Endodermal cell (in vitro differentiated cells): ENCODE measurements around the gene GNE. TPM values are rescaled to one million over a fixed set of nuclear protein-coding genes. Genes with fewer than 3 reads are reported as not detected.
A peak's percentile ranks its signal among the peaks of the same experiment; 100 is the strongest.
"Not testable (repeated sequence)": the region's sequence is repeated elsewhere in the genome, so short reads cannot be mapped to it uniquely, and the experiment has no call there.

Experiments used
- DNase-seq: peaks from one replicate; pipeline ENCODE4 v3.0.0-alpha.2; 2017
- H3K27ac ChIP-seq: 2 replicates; pipeline ENCODE4 v1.5.1; 2013; ENCODE audit warnings: mild to moderate bottlenecking, low read depth, low read length, moderate library complexity
- H3K27me3 ChIP-seq: 2 replicates; pipeline ENCODE4 v1.6.1; 2013; ENCODE audit warnings: mild to moderate bottlenecking, low read length, moderate library complexity; ENCODE audit not compliant: insufficient read depth, control insufficient read depth, poor library complexity, severe bottlenecking
- H3K36me3 ChIP-seq: 2 replicates; pipeline ENCODE4 v1.7.0; 2013; ENCODE audit warnings: mild to moderate bottlenecking, low read length, moderate library complexity; ENCODE audit not compliant: control insufficient read depth, insufficient read depth
- H3K4me1 ChIP-seq: one replicate; pipeline ENCODE4 v1.7.0; 2013; ENCODE audit warnings: low read length; ENCODE audit not compliant: control insufficient read depth, insufficient read depth
- H3K4me3 ChIP-seq: 2 replicates; pipeline ENCODE4 v1.5.1; 2013; ENCODE audit warnings: mild to moderate bottlenecking, low read length, moderate library complexity
- H3K9ac ChIP-seq: 2 replicates; pipeline ENCODE4 v1.6.1; 2013; ENCODE audit warnings: mild to moderate bottlenecking, low read length, moderate library complexity; ENCODE audit not compliant: poor library complexity, severe bottlenecking; ENCODE audit errors: extremely low read depth
- H3K9me3 ChIP-seq: 2 replicates; pipeline ENCODE4 v1.6.1; 2013; ENCODE audit warnings: mild to moderate bottlenecking, low read length, moderate library complexity; ENCODE audit not compliant: control insufficient read depth
- H3K27ac Mint-ChIP-seq: 2 replicates; pipeline ENCODE4 v1.8.0; 2020; ENCODE audit warnings: mixed read lengths
- H3K27me3 Mint-ChIP-seq: 2 replicates; pipeline ENCODE4 v1.8.0; 2021; ENCODE audit warnings: mild to moderate bottlenecking, mixed read lengths; ENCODE audit not compliant: insufficient read depth
- H3K36me3 Mint-ChIP-seq: 2 replicates; pipeline ENCODE4 v1.8.0; 2020; ENCODE audit warnings: low read depth, mixed read lengths
- H3K4me1 Mint-ChIP-seq: 2 replicates; pipeline ENCODE4 v1.8.0; 2020; ENCODE audit warnings: mixed read lengths
- H3K4me3 Mint-ChIP-seq: 2 replicates; pipeline ENCODE4 v1.8.0; 2020; ENCODE audit warnings: mild to moderate bottlenecking, moderate library complexity, mixed read lengths
- H3K9me3 Mint-ChIP-seq: 2 replicates; pipeline ENCODE4 v1.8.0; 2020; ENCODE audit warnings: mild to moderate bottlenecking, mixed read lengths
- CTCF ChIP-seq: fragments of 200-600 bp; sonication (generic); conservative IDR thresholded peaks from 2 replicates; pipeline ENCODE4 v1.5.0; 2021; ENCODE audit warnings: antibody characterized with exemption, mild to moderate bottlenecking
- WGBS, 2 experiments: methylation state at CpG; one replicate each; pipeline versions ENCODE4 v1.1.5 to v1.1.7; 2013; ENCODE audit warnings: missing lambda C conversion rate in 2 of 2, mixed read lengths in 1 of 2; ENCODE audit not compliant: insufficient coverage in 1 of 2, insufficient read length in 1 of 2; 5-methylcytosine and 5-hydroxymethylcytosine counted together
- total RNA-seq, 2 donors: library from RNA; stranded (reverse); fragmentation: NEBNext Ultra II Directional in 1 of 2; extraction: Animal tissue kit (Norgen Biotek cat#: 25700) in 1 of 2; gene quantifications; 2 replicates in 1 of 2; 3 replicates in 1 of 2; pipeline ENCODE4 v1.2.1, GENCODE V29; 2021

The GNE gene
- total RNA-seq, 2 donors from 2014 or later, result 5.6 to 7.0 TPM

GRCh38 chr9:36301227-36301626 lies 43.0 kb upstream of the GNE start:
- no peak overlapping the region for H3K27ac Mint-ChIP-seq

GRCh38 chr9:36298566-36298965 lies 40.3 kb upstream of the GNE start:
- peaks cover 10% of the 10 kb centered on the region for H3K36me3 Mint-ChIP-seq
- no peak overlapping the region for H3K9ac ChIP-seq
- DNase-seq, result no peak
- H3K27ac Mint-ChIP-seq, result peak overlapping the region; percentile 50
- no peak overlapping the region for H3K4me3 ChIP-seq
- H3K4me1 ChIP-seq, result peaks cover 5% of the 10 kb centered on the region
- TF ChIP-seq CTCF, result no peak
- no peaks in the 10 kb centered on the region for H3K27me3 ChIP-seq
- H3K4me1 Mint-ChIP-seq, result peaks cover 7% of the 10 kb centered on the region
- no peaks in the 10 kb centered on the region for H3K9me3 Mint-ChIP-seq
- WGBS, 2 experiments, result 85 to 96% methylated on average over 3 of the region's 3 CpGs
- H3K36me3 ChIP-seq, result peaks cover 4% of the 10 kb centered on the region
- peaks cover 1% of the 10 kb centered on the region for H3K27me3 Mint-ChIP-seq
- H3K9me3 ChIP-seq, result no peaks in the 10 kb centered on the region
- H3K27ac ChIP-seq, result no peak overlapping the region
- no peak overlapping the region for H3K4me3 Mint-ChIP-seq

More at GRCh38 chr9:36301227-36301626, 43.0 kb upstream of the GNE start:
- no peaks in the 10 kb centered on the region for H3K9me3 Mint-ChIP-seq
- peaks cover 1% of the 10 kb centered on the region for H3K27me3 Mint-ChIP-seq
- H3K4me3 ChIP-seq, result no peak overlapping the region
- no peak for TF ChIP-seq CTCF
- no peak overlapping the region for H3K9ac ChIP-seq
- H3K27ac ChIP-seq, result no peak overlapping the region
- H3K4me3 Mint-ChIP-seq, result no peak overlapping the region
- peaks cover 5% of the 10 kb centered on the region for H3K4me1 ChIP-seq
- peaks cover 14% of the 10 kb centered on the region for H3K4me1 Mint-ChIP-seq
- WGBS, 2 experiments, result 83 to 87% methylated on average over 3 to 5 of the region's 5 CpGs
- no peaks in the 10 kb centered on the region for H3K9me3 ChIP-seq
- DNase-seq, result no peak
- H3K36me3 ChIP-seq, result peaks cover 4% of the 10 kb centered on the region
- H3K27me3 ChIP-seq, result no peaks in the 10 kb centered on the region
- H3K36me3 Mint-ChIP-seq, result peaks cover 8% of the 10 kb centered on the region

- Histone ChIP-seq H3K4me1 (peaks cover 5% of the 10 kb centered on the region), H3K36me3 (peaks cover 4% of the 10 kb centered on the region), H3K4me3 (no peak overlapping the region), H3K9me3 (no peaks in the 10 kb centered on the region), H3K27ac (no peak overlapping the region), H3K9ac (no peak overlapping the region), H3K27me3 (no peaks in the 10 kb centered on the region)
- Mint-ChIP-seq H3K27ac (no peak overlapping the region), H3K27me3 (peaks cover under 1% of the 10 kb centered on the region), H3K4me3 (no peak overlapping the region), H3K9me3 (no peaks in the 10 kb centered on the region), H3K4me1 (peaks cover 10% of the 10 kb centered on the region), H3K36me3 (peaks cover 10% of the 10 kb centered on the region)
- no peak for TF ChIP-seq CTCF
- whole genome bisulfite sequencing, 2 experiments, result 100% methylated on average over 1 of the region's 2 CpGs; no CpG with 5 or more reads in 1 of the 2 experiments
- DNase-seq, result no peak
Measured at GRCh38 chr9:36297798-36298197, 39.5 kb upstream of the GNE start.

GRCh38 chr9:36294996-36295395 lies 36.7 kb upstream of the GNE start:
- H3K4me1 ChIP-seq, H3K36me3 ChIP-seq, DNase-seq, H3K9me3 ChIP-seq, H3K4me3 ChIP-seq, H3K27me3 Mint-ChIP-seq, H3K9ac ChIP-seq, H3K27ac ChIP-seq, H3K27me3 ChIP-seq, H3K36me3 Mint-ChIP-seq, H3K27ac Mint-ChIP-seq, H3K9me3 Mint-ChIP-seq, H3K4me3 Mint-ChIP-seq: not testable (repeated sequence)
- peaks cover 17% of the 10 kb centered on the region for H3K4me1 Mint-ChIP-seq
- WGBS, 2 experiments, result 90 to 93% methylated on average over 2 to 3 of the region's 3 CpGs
